HG03354 (cell line): ENCODE results near the gene GCC2.
"Not testable (repeated sequence)": the region's sequence is repeated elsewhere in the genome, so short reads cannot be mapped to it uniquely, and the experiment has no call there.

ENCODE experiments used
- ATAC-seq: cut with Tn5 transposase; IDR thresholded peaks from one replicate; pipeline ENCODE4 v1.9.1; 2021; ENCODE audit warnings: mild to moderate bottlenecking; ENCODE audit not compliant: unreplicated experiment, poor library complexity, severe bottlenecking

Gene GCC2

GRCh38 chr2:108448678-108449409 lies at the start of gene GCC2:
GCC2 (plus strand) TSS chr2:108449206; CDS start chr2:108449275, 69 bp downstream.
- peak; percentile 99 for ATAC-seq

GRCh38 chr2:108399479-108399878 lies 49.5 kb upstream of the GCC2 start:
- ATAC-seq: no peak

GRCh38 chr2:108401800-108402199 lies 47.2 kb upstream of the GCC2 start:
- ATAC-seq: no peak

GRCh38 chr2:108403494-108403893 lies 45.5 kb upstream of the GCC2 start:
- ATAC-seq: no peak

GRCh38 chr2:108404784-108405397 lies 44.1 kb upstream of the GCC2 start:
- no peak for ATAC-seq

- no peak for ATAC-seq
Measured at GRCh38 chr2:108407864-108408729, 40.9 kb upstream of the GCC2 start.

GRCh38 chr2:108409768-108410167 lies 39.2 kb upstream of the GCC2 start:
- no peak for ATAC-seq

- no peak for ATAC-seq
Measured at GRCh38 chr2:108412995-108413710, 35.9 kb upstream of the GCC2 start.

- no peak for ATAC-seq
Measured at GRCh38 chr2:108413711-108414095, 35.3 kb upstream of the GCC2 start.

- no peak for ATAC-seq
Measured at GRCh38 chr2:108414256-108414876, 34.6 kb upstream of the GCC2 start.

GRCh38 chr2:108414945-108415344 lies 34.1 kb upstream of the GCC2 start:
- ATAC-seq: no peak

- ATAC-seq: no peak
Measured at GRCh38 chr2:108417254-108417653, 31.8 kb upstream of the GCC2 start.

GRCh38 chr2:108418416-108418815 lies 30.6 kb upstream of the GCC2 start:
- ATAC-seq: no peak

- no peak for ATAC-seq
Measured at GRCh38 chr2:108423067-108423466, 25.9 kb upstream of the GCC2 start.

GRCh38 chr2:108423502-108424251 lies 25.3 kb upstream of the GCC2 start:
- no peak for ATAC-seq

GRCh38 chr2:108428286-108429009 lies 20.6 kb upstream of the GCC2 start:
- no peak for ATAC-seq

- not testable (repeated sequence) for ATAC-seq
Measured at GRCh38 chr2:108435578-108435977, 13.4 kb upstream of the GCC2 start.

GRCh38 chr2:108436976-108437375 lies 12.0 kb upstream of the GCC2 start:
- ATAC-seq: no peak
